D721Med (cell line): ENCODE results near the gene DOCK2.

Source experiments
- DNase-seq: peaks from one replicate; pipeline ENCODE4 v3.0.0; 2011; ENCODE audit warnings: low spot score; ENCODE audit not compliant: insufficient read length
- FAIRE-seq: peaks from 2 replicates; lab custom pipeline; 2011; peaks lifted over from hg19 to GRCh38; lab: Jason Lieb, UNC
- CTCF ChIP-seq: IDR thresholded peaks from 2 replicates; pipeline ENCODE4 v1.5.1; 2012; ENCODE audit warnings: mild to moderate bottlenecking, control low read depth; ENCODE audit not compliant: insufficient read depth; ENCODE audit errors: missing control alignments

Gene DOCK2

GRCh38 chr5:169893010-169893409 is 255.9 kb downstream of the DOCK2 start:
- FAIRE-seq (no peak), DNase-seq (no peak)
- TF ChIP-seq CTCF, result no peak

- DNase-seq (no peak), FAIRE-seq (no peak)
- no peak for TF ChIP-seq CTCF
Measured at GRCh38 chr5:169893571-169893970, 256.5 kb downstream of the DOCK2 start.

- DNase-seq (no peak), FAIRE-seq (no peak)
- TF ChIP-seq CTCF, result no peak
Measured at GRCh38 chr5:169895926-169896325, 258.9 kb downstream of the DOCK2 start.

- FAIRE-seq, result no peak
- no peak for TF ChIP-seq CTCF
- no peak for DNase-seq
Measured at GRCh38 chr5:169897481-169897880, 260.4 kb downstream of the DOCK2 start.

- DNase-seq, result no peak
- TF ChIP-seq CTCF, result no peak
- FAIRE-seq, result no peak
Measured at GRCh38 chr5:169901896-169902295, 264.8 kb downstream of the DOCK2 start.

- DNase-seq (no peak), FAIRE-seq (no peak)
- TF ChIP-seq CTCF, result no peak
Measured at GRCh38 chr5:169904059-169904458, 267.0 kb downstream of the DOCK2 start.

- no peak for TF ChIP-seq CTCF
- DNase-seq, result no peak
- FAIRE-seq, result no peak
Measured at GRCh38 chr5:169904508-169904907, 267.4 kb downstream of the DOCK2 start.
